AG10803 (cell line): ENCODE results near the gene CLOCK.
A peak's percentile ranks its signal among the peaks of the same experiment; 100 is the strongest.

Experiments
- DNase-seq: peaks from one replicate; pipeline ENCODE4 v3.0.0; 2010; ENCODE audit warnings: low read depth
- H3K4me3 ChIP-seq: 2 replicates; pipeline ENCODE4 v1.5.1; 2011; ENCODE audit warnings: mild to moderate bottlenecking, low read length, control low read depth
- TF ChIP-seq, protein P1 (sequence below): conservative IDR thresholded peaks from 2 replicates; pipeline ENCODE4 v1.5.1; 2011; ENCODE audit warnings: mild to moderate bottlenecking, low read length, control low read depth, inconsistent platforms

CLOCK gene

DNA sequence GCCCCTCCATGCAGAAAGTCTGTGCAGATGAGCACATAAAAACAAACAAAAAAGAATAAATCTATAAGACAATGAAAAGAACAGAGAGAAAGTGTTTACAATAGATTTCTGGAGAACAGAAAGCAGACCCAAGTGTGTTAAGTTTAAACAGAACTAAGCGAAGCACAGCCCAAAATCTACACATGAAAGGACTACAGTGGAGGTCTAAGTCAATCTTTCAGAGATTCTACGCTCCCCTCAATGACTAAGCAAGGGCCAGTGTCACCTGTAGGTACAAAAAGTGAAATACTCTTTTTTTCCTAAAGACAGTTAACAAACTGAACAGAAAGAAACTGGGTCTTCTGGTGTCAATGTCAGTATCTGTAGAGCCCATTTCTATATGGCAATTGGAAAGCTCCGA lies 18.2 kb downstream of the CLOCK start:
- no peak for DNase-seq
- no peak overlapping the region for H3K4me3 ChIP-seq
- TF ChIP-seq, protein P1, sequence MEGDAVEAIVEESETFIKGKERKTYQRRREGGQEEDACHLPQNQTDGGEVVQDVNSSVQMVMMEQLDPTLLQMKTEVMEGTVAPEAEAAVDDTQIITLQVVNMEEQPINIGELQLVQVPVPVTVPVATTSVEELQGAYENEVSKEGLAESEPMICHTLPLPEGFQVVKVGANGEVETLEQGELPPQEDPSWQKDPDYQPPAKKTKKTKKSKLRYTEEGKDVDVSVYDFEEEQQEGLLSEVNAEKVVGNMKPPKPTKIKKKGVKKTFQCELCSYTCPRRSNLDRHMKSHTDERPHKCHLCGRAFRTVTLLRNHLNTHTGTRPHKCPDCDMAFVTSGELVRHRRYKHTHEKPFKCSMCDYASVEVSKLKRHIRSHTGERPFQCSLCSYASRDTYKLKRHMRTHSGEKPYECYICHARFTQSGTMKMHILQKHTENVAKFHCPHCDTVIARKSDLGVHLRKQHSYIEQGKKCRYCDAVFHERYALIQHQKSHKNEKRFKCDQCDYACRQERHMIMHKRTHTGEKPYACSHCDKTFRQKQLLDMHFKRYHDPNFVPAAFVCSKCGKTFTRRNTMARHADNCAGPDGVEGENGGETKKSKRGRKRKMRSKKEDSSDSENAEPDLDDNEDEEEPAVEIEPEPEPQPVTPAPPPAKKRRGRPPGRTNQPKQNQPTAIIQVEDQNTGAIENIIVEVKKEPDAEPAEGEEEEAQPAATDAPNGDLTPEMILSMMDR = no peak

DNA sequence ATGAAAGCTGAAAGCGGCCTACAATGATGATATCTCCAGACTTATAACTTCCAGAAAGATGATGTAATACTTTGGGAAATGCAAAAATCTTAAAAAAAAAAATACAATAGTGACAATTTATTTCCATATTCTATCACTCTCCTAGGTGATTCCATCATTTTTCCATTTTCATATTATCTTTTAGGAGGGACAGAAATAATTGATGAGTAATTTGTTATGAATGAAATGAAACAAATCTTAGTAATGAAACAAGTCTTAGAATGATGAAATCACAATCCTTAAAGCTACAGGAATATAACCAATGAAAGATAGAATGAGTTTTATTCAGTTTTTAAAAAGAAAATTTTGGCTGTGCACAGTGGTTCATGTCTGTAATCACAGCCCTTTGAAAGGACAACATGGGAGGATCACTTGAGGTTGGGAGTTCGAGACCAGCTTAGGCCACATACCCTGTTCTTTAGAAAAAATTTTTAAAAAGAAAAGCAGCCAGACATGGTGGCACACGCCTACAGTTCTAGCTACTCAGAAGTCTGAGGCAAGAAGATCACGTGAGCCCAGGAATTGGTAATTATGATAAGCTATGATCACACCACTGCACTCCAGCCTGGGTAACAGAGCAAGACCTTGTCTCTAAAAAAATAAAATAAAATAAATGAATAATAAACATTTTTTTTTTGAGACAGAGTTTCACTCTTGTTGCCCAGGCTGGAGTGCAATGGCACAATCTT lies 21.7 kb downstream of the CLOCK start:
- TF ChIP-seq, protein P1 = no peak
- peak; percentile 26 for DNase-seq
- no peak overlapping the region for H3K4me3 ChIP-seq

DNA sequence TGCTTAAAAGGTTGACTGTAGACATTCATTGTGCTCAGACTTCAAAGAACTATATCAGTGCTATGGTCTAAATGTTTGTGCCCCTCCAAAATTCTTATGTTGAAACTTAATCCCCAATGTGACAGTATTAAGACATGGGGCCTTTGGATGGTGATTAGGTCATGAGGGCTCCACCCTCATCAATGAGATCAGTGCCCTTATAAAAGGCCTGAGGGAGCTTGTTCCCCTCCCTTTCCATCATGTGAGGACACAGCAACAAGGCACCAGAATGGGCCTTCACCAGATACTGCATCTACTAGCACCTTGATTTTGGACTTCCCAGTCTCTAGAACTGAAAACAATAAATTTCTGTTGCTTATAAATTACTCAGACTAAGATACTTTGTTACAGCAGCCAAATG lies 28.3 kb downstream of the CLOCK start:
- TF ChIP-seq, protein P1 = no peak
- no peak for DNase-seq
- H3K4me3 ChIP-seq = no peak overlapping the region

DNA sequence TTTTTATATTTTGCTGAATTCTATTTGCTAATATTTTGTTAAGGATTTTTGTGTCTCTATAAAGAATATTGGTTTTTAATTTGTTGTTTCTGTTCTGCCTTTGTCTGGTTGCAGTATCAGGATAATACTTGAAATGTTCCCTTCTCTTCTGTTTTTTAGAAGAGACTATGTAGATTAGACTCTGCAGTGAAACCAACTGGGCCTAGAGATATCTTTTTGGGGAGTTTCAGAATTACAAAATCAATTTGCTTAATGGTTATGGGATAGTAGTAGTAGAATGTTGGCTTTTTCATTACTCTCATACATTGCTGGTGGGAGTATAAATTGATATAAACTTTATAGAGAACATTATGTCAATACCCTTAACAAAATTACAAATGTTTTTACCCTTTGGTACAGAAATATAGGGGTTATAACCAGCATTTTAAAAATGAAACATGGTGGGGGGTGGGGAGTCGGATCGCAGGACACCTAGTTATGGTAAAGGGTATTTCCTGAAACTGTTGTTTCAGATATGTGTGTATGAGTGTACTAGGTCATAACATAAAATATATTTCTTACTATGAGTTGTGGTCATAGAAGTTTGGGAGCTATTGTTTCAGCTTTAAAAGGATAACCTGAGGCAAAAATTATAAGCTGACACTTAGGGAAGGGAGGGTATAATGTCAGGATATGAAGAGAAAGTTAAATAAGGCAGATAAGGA lies 29.0 kb downstream of the CLOCK start:
- TF ChIP-seq, protein P1 = no peak
- no peak for DNase-seq
- H3K4me3 ChIP-seq = no peak overlapping the region

DNA sequence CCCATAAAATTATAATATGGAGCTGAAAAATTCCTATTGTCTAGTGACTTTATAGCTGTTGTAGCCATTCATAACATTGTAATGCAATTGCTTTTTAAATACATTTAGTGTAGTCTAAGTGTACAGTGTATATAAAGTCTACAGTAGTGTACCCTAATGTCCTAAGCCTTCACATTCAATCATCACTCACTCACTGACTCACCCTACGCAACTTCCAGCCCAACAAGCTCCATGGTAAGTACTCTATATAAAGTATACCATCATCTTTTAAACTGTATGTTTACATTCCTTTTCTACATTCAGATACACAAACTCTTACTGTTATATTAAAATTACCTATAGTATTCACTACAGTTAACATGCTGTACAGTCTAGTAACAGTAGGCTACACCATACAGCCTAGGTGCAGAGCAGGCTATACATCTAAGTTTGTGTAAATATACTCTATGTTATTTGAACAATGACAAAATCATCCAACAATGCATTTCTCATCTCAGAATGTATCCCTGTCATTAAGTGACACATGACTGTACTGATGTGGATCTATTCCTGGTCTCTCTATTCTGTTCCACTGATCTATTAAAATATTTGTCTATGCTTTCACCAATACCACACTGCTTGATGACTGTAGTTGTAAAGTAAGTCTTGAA lies 33.7 kb downstream of the CLOCK start:
- TF ChIP-seq, protein P1 = no peak
- no peak overlapping the region for H3K4me3 ChIP-seq
- no peak for DNase-seq

GRCh38 chr4:55512077-55512476 lies 34.6 kb downstream of the CLOCK start:
- DNase-seq = no peak
- no peak overlapping the region for H3K4me3 ChIP-seq
- TF ChIP-seq, protein P1 = no peak
